Stimulated activated CD4-positive, alpha-beta T cell treated with anti-CD3 and anti-CD28 coated beads, Interleukin-2, amount 100 ng/mL, for 4 hours (primary cell): ENCODE data around the gene RIPK1.
"Not testable (repeated sequence)": the region's sequence is repeated elsewhere in the genome, so short reads cannot be mapped to it uniquely, and the experiment has no call there.

Experiments
- DNase-seq: peaks from one replicate; pipeline ENCODE4 v3.0.0-alpha.2; 2020; ENCODE audit warnings: low read depth

The RIPK1 gene

GRCh38 chr6:3068329-3069214 is at the start of gene RIPK1:
TSS of gene RIPK1 (plus strand) at chr6:3068494. CDS start at chr6:3076824, 8,330 bp downstream.
- peak; percentile 91 for DNase-seq

- DNase-seq, result no peak
Observed at GRCh38 chr6:3019065-3019464, 49.2 kb upstream of the RIPK1 start.

- no peak for DNase-seq
Observed at GRCh38 chr6:3019749-3020320, 48.5 kb upstream of the RIPK1 start.

- not testable (repeated sequence) for DNase-seq
Observed at GRCh38 chr6:3020976-3021598, 47.2 kb upstream of the RIPK1 start.

- DNase-seq, result no peak
Observed at GRCh38 chr6:3022765-3023662, 45.3 kb upstream of the RIPK1 start.

DNA sequence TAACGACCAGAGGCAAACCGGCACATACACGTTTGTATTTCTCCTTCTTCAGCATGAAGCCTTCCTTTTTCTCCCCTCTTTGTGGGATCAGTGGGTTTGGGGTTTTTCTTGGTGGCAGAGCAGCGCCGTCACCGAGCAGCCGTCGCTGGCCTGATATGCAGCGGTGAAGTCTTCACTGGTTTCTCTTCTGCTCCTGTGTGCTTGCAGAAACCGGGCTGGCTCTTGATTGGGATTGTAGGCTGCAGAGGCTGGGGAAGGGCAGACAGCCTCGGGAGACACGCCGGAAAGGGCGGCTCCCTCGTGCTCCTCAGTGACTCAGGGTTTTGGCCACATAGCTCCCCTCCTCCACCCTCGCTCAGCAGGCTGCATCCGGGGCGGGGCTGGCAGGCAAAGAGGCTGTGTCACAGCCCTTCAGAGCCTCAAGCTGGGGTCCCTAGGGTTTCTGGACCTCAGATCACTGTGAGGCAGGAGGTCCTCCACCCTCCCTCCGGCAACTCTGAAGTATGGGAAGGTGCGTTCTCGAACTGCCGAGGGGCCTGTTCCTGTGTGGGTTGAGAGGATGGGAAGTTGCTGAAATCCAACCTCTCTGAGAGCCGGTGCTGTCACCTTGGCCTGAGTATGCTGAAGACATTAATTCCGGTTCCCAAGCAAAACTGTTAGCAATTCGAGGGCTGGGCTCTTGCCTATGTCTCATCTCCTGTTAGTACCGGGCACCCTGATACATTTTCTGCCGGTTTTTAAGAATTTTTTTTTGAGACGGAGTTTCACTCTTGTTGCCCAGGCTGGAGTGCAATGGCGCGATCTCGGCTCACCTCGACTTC is 44.4 kb upstream of the RIPK1 start:
- peak; percentile 86 for DNase-seq

DNA sequence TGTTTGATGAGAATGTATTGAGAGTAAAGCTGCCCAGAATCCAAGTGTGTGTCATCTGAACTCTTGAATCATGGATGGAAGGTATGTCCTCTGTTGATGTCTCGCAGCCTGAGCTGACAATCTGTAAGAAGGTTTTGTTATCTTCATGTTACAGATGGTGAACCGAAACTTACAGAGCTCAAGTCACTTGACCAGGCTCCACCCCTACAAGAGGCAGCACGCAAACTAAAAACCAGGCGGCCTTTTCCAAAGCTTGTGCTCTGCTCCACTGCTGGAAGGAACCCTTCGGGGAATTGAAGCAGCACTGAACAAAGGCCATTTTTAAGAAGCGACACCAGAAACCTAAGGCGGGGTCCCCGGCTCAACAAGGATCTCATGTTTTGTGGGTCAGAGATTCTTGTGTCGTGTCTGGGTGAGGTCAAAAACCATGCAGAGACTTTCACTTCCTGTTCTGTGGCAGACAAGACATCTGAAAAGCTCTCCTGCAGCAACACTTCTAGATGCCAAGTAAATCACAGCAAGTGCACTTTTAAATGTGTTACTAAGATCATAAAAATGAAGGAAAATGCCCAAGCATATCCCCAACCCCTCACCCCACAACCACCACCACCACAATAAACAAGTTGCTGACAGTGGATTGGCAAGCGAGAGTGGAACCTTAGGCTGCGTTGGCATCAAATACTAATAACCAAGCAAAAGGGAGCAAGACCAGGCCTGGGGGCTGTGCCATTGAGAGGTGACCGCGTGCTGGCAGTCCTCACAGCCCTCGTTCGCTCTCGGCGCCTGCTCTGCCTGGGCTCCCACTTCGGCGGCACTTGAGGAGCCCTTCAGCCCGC is 41.3 kb upstream of the RIPK1 start:
- no peak for DNase-seq

- not testable (repeated sequence) for DNase-seq
Observed at GRCh38 chr6:3028156-3028555, 40.1 kb upstream of the RIPK1 start.

DNA sequence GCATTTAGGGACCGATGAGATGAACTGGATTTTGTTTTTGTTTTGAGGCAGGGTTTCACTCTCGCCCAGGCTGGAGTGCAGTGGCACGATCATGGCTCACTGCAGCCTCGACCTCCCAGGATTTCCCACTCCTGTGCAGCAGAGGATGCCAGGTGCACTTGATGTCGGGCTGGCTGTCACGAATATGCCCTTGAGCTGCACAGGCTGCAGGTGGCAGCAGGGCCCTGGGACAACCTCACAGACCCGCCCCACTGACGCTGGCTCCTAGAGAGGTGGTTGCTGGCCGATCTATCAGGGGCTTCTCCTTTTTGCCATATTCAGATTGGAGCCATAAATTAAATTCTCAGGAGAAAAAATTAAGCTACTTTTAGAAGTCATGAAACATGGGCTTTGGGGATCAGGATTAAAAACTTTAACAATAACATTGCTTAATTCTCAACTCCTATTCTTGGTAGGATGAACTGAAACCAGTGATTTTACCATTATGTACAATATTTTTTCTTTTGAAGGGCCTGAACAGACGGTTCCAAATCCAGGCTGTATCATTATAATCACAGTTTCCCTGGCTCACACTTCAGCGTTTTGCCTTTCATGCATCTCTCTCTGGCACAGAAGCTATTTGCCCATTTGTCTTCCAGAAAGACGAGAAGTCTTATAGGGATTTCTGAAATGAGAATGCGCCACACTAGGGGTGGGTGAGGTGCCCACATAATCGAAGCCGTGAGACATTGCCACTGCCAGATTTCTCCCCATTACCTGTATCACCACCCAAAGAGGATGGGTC is 36.2 kb upstream of the RIPK1 start:
- DNase-seq, result no peak

DNA sequence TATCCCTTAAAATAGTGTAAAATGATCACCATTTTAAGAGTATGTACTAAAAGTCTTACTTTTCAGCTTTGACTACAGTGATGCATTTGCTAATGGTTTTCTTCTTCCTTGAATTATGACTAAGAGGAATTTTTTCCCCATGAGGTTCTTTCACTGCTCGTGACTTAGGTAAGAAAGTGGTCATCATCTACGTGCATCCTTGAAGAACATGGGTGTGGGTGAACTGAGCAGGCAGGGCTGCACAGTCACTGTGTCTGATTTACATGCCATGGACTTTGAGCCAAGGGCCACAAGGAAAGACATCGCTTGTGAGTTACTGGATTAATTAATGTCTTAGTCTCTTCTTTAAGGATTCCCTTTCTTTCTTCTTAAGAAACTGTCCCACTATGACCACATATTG is 35.3 kb upstream of the RIPK1 start:
- no peak for DNase-seq

GRCh38 chr6:3033652-3034051 is 34.6 kb upstream of the RIPK1 start:
- DNase-seq, result no peak

- DNase-seq, result no peak
Observed at GRCh38 chr6:3035397-3035796, 32.9 kb upstream of the RIPK1 start.

GRCh38 chr6:3036861-3037637 is 31.2 kb upstream of the RIPK1 start:
- no peak for DNase-seq

- DNase-seq, result no peak
Observed at GRCh38 chr6:3037638-3038365, 30.5 kb upstream of the RIPK1 start.

GRCh38 chr6:3039384-3039783 is 28.9 kb upstream of the RIPK1 start:
- DNase-seq, result no peak

- no peak for DNase-seq
Observed at GRCh38 chr6:3041147-3041546, 27.1 kb upstream of the RIPK1 start.

DNA sequence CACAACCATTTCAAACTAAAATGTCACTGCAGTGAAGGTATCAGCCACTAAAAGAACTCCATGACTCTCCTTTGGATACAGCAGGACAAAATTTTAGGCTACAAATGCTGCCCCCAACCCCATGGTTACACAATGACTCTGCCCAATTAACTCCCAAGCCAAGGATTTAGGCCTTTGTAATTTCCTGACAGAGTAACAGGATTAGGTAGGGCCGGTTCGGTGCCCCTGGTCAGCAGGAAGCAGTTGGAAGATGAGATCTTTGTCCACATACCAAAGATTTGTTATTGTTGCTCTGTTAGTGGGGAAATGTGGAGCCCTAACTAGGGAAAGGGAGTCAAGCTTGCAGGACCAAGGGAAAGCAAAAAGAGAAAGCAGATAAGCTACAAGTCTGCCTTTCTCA is 26.7 kb upstream of the RIPK1 start:
- no peak for DNase-seq

DNA sequence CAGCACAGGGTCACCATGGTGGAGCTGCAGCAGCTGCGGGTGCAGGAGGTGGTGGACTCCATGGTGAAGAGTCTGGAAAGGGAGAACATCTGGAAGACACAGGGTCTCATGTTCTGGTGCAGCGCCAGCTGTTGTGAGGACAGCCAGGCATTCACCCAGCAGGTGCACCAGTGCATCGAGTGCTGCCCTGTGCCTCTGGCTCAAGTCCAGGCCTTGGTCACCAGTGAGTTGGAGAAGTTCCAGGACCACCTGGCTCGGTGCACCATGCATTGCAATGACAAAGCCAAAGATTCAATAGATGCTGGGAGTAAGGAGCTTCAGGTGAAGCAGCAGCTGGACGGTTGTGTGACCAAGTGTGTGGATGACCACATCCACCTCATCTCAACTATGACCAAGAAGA is 22.9 kb upstream of the RIPK1 start:
- DNase-seq, result no peak
